Lung (tissue), 12 donors: Measurements from ENCODE around the gene SLC12A5. TPM values are rescaled to one million over a fixed set of nuclear protein-coding genes. Genes with fewer than 3 reads are reported as not detected.

Experiments
- ATAC-seq: fragments of 200-7000 bp; cut with Tn5 transposase; one replicate; pipeline ENCODE4 v1.9.1; 2020; ENCODE audit warnings: moderate number of reproducible peaks; ENCODE audit not compliant: insufficient read depth, low FRiP score
- DNase-seq, 3 donors: peaks; one replicate each; pipeline ENCODE4 v3.0.0-alpha.2; 2013 to 2017
- H3K27ac ChIP-seq, 2 donors: one replicate each; pipeline ENCODE4 v1.5.1; 2013; ENCODE audit warnings: mild to moderate bottlenecking in 2 of 2, moderate library complexity in 2 of 2, control low read depth in 1 of 2, inconsistent platforms in 1 of 2, low read depth in 1 of 2, low read length in 1 of 2
- H3K27me3 ChIP-seq, 3 donors: one replicate each; pipeline ENCODE4 v1.5.1; 2013; ENCODE audit warnings: low read length in 2 of 3; ENCODE audit not compliant: control insufficient read depth in 3 of 3, insufficient read depth in 3 of 3
- H3K36me3 ChIP-seq, 4 donors: one replicate each; pipeline ENCODE4 v1.5.1; 2013; ENCODE audit warnings: low read length in 4 of 4, mild to moderate bottlenecking in 1 of 4, moderate library complexity in 1 of 4; ENCODE audit not compliant: control insufficient read depth in 4 of 4, insufficient read depth in 4 of 4
- H3K4me1 ChIP-seq, 5 donors: one replicate each; pipeline ENCODE4 v1.5.1; 2013; ENCODE audit warnings: low read length in 5 of 5, mild to moderate bottlenecking in 2 of 5, moderate library complexity in 1 of 5; ENCODE audit not compliant: control insufficient read depth in 5 of 5, insufficient read depth in 5 of 5
- H3K4me3 ChIP-seq: one replicate; pipeline ENCODE4 v1.5.1; 2013; ENCODE audit warnings: mild to moderate bottlenecking, control low read depth, moderate library complexity
- H3K9ac ChIP-seq, 2 donors: one replicate each; pipeline ENCODE4 v1.5.1; 2013; ENCODE audit warnings: low read length in 2 of 2, control low read depth in 1 of 2; ENCODE audit not compliant: insufficient read depth in 1 of 2
- H3K9me3 ChIP-seq, 4 donors: one replicate each; pipeline ENCODE4 v1.5.1; 2013; ENCODE audit warnings: low read length in 3 of 4, mild to moderate bottlenecking in 1 of 4, moderate library complexity in 1 of 4; ENCODE audit not compliant: control insufficient read depth in 4 of 4, insufficient read depth in 3 of 4
- WGBS, 2 donors: extraction: QIAGEN DNeasy Blood & Tissue Kit; methylation state at CpG; one replicate each; pipeline ENCODE4 v1.1.7; 2013; 5-methylcytosine and 5-hydroxymethylcytosine counted together
- polyA plus RNA-seq, 2 donors: library from polyadenylated mRNA; stranded (reverse); fragments of 200-250 nt; gene quantifications; one replicate each; pipeline ENCODE4 v1.2.1, GENCODE V29; 2013
- total RNA-seq, 2 donors: library from RNA; depleted of rRNA in 1 of 2; stranded (reverse); fragments of >200 nt in 1 of 2; gene quantifications; one replicate each; pipeline ENCODE4 v1.2.1, GENCODE V29; 2014 to 2021
- TF ChIP-seq, protein P1 (sequence below): IDR thresholded peaks from 2 replicates; pipeline ENCODE4 v1.5.1; 2012; ENCODE audit warnings: mild to moderate bottlenecking; ENCODE audit errors: control extremely low read depth, extremely low read depth
- donor health status: control.
- donor health status: control.
- donor health status: Bipolar disorder and iron deficiency.
- donor health status: healthy.
- donor health status: DM: yes; HTN: yes; CAD: no.

SLC12A5 gene
- total and polyA plus RNA-seq, 4 donors, result 0.52 TPM; not detected in 3

DNA sequence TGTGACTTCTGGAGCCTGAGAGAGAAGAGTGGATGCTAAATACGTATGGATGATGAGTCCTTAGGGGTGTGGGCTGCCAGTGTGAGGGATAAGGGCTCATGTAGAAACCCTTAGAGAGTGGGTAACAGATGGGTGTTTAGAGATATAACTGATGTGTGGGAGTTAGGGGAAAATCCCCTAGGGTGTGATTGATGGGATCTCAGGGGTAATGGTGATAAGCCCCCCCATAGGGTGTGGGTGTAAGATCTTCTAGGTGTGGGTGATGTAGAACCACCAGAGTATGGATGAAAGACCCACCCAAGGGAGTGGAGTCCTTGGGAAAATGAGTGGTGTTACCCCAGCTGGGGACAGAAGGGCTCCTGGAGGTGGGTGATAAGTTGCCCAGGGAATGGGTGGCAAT lies 26.3 kb downstream of the SLC12A5 start:
- DNase-seq (no peak), ATAC-seq (no peak)
- H3K36me3 ChIP-seq, result peaks cover 0 to 2% (median 1%) of the 10 kb centered on the region in 4 donors
- no peak overlapping the region for H3K27ac ChIP-seq
- peaks cover 0 to 11% (median 3%) of the 10 kb centered on the region in 3 donors for H3K27me3 ChIP-seq
- H3K4me1 ChIP-seq, result peaks cover 0 to 15% (median 9%) of the 10 kb centered on the region in 5 donors
- no peak overlapping the region for H3K4me3 ChIP-seq
- TF ChIP-seq, protein P1, sequence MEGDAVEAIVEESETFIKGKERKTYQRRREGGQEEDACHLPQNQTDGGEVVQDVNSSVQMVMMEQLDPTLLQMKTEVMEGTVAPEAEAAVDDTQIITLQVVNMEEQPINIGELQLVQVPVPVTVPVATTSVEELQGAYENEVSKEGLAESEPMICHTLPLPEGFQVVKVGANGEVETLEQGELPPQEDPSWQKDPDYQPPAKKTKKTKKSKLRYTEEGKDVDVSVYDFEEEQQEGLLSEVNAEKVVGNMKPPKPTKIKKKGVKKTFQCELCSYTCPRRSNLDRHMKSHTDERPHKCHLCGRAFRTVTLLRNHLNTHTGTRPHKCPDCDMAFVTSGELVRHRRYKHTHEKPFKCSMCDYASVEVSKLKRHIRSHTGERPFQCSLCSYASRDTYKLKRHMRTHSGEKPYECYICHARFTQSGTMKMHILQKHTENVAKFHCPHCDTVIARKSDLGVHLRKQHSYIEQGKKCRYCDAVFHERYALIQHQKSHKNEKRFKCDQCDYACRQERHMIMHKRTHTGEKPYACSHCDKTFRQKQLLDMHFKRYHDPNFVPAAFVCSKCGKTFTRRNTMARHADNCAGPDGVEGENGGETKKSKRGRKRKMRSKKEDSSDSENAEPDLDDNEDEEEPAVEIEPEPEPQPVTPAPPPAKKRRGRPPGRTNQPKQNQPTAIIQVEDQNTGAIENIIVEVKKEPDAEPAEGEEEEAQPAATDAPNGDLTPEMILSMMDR, result no peak
- WGBS, 2 donors, result 46 to 76% methylated on average over 1 of the region's 1 CpG
- no peak overlapping the region for H3K9ac ChIP-seq
- no peaks in the 10 kb centered on the region for H3K9me3 ChIP-seq

DNA sequence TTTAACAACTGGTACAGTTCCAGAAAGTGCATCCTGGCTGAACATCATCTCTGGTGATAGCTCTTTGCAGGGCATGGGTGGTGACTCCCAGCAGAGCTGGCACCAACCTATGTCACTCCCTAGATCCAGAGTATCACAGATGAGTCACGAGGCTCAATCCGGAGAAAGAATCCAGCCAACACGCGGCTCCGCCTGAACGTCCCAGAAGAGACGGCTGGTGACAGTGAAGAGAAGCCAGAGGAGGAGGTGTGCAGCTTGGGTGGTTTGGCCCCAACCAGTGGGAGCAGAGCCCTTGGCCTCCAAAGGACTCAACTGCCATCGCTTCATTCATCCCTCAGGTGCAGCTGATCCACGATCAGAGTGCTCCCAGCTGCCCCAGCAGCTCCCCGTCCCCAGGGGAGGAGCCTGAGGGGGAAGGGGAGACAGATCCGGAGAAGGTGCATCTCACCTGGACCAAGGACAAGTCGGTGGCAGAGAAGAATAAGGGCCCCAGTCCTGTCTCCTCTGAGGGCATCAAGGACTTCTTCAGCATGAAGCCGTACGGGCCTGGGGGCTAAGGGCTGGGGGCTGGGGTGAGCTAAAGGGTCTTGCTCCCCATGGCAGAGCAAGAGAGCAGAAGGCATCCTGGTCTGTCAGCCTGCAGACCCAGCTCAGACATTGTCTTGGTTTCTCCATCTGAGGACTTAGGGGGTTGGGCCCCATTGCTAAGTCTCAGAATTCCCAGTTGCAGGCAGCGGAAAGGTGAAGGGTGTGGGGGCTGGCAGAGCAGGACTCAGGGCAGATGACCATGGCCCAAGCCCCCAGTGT lies 27.2 kb downstream of the SLC12A5 start:
- Histone ChIP-seq H3K27me3 (peaks cover 0 to 11% (median 3%) of the 10 kb centered on the region in 3 donors), H3K4me3 (no peak overlapping the region), H3K4me1 (peaks cover 0 to 15% (median 10%) of the 10 kb centered on the region in 5 donors), H3K27ac (no peak overlapping the region), H3K36me3 (peaks cover 1 to 12% (median 7%) of the 10 kb centered on the region in 4 donors), H3K9me3 (no peaks in the 10 kb centered on the region), H3K9ac (no peak overlapping the region)
- WGBS, 2 donors, result 83 to 89% methylated on average over 14 to 15 of the region's 15 CpGs
- no peak for ATAC-seq
- no peak for DNase-seq
- TF ChIP-seq, protein P1, result no peak

DNA sequence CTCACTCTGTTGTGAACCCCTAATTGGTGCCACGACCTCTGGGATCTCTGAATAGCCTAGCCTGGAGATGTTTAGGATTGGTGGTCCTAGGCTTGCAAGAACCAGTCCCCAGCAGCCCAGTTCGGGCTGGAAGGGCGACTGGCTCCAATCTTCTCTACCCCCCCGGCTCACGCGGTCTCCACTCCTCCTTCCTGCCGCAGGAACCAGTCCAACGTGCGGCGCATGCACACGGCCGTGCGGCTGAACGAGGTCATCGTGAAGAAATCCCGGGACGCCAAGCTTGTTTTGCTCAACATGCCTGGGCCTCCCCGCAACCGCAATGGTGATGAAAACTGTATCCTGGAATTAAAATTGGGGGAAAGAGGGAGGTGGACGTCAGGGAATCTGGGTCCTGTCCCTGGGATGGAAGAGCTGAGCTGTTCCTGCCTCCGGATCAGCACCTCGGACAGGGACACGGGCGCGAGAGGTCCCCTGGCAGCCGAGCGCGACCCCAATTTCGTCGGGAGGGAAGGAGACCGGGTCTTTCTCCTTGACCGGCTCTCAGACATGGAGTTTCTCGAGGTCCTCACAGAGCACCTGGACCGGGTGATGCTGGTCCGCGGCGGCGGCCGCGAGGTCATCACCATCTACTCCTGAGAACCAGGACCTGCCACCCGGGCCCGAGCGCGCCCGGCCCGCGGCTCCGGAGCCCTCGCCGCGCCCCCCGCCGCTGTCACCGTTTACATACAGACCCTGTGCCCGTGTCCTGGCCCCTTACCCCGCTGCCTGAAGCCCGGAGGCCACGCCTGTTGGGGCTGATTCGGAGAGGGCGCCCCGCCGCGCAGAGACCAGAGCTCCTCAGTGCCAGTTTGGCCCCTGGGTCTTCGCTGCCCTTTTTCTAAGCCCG lies 28.2 kb downstream of the SLC12A5 start:
- H3K4me3 ChIP-seq, result no peak overlapping the region
- peaks cover 0 to 15% (median 10%) of the 10 kb centered on the region in 5 donors for H3K4me1 ChIP-seq
- DNase-seq, result peak; percentile 74 to 78 (median 77)

More for the DNA sequence above, 28.2 kb downstream of the SLC12A5 start:
- WGBS, 2 donors, result 15 to 22% methylated on average over 52 to 65 of the region's 65 CpGs
- H3K36me3 ChIP-seq, result peaks cover 9 to 20% (median 15%) of the 10 kb centered on the region in 4 donors
- H3K9me3 ChIP-seq, result no peaks in the 10 kb centered on the region
- TF ChIP-seq, protein P1, result no peak
- ATAC-seq, result no peak
- H3K27ac ChIP-seq, result no peak overlapping the region
- no peak overlapping the region for H3K9ac ChIP-seq
- peaks cover 0 to 11% (median 3%) of the 10 kb centered on the region in 3 donors for H3K27me3 ChIP-seq
